GM21825 (cell line): ENCODE data around the gene TBC1D8.

Experiments
- ATAC-seq: cut with Tn5 transposase; IDR thresholded peaks from one replicate; pipeline ENCODE4 v1.9.1; 2021; ENCODE audit warnings: mild to moderate bottlenecking, moderate library complexity; ENCODE audit not compliant: unreplicated experiment

TBC1D8 gene

DNA sequence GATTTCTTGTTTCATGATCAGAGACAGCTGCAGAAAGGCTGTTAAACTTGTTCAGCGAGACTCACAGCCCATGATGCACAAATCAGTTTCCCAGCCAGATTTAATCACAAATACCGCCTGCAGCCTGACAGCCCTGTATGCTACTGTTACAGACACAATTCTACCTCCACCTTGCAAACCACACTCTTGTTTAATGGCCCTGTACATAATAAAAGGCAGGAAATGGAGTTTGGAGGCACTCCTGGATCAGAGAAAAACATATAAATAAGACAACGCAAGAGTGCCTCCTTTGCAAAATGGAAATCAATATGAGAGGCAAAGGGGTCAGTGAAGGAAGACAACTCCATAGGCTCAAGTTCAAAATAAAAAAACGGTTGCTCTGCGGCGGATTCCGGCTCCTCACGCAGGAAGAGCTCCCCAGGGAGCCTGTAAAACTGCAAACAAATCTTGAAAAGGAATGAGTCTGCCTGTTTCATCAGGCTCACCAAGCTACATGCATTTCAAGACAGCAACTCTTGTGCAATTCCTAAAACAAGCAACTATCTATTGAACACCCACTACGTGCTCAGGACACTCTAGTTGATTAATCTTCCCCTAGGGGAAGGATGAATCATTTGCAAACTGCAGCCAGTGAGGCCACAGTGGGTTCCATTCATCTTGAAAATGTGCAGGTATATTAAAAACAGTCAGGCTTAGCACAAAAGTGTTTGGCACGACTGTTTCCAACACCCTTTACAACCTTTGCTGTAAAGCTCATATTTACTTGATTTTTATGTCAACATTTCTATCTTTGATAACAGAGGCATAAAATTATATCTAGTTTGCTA is 37.5 kb downstream of the TBC1D8 start:
- ATAC-seq = no peak

DNA sequence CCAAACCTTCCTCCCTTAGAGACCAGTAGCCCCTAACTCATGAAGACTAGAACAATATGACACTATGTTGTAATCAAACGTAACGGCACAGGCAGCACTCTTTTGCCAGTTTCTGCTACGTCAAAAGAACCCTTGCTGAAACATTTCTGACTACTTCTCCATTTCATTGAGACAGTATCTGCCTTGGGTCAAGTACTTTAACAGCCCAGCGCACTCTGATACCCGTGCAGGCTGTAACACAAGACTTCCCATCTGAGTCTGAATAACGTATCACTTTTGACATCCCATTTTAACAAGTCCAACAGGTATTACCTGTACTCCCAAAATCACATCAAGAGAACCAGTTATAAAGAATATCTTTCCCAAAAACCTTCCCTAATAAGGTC is 38.4 kb downstream of the TBC1D8 start:
- ATAC-seq = no peak

DNA sequence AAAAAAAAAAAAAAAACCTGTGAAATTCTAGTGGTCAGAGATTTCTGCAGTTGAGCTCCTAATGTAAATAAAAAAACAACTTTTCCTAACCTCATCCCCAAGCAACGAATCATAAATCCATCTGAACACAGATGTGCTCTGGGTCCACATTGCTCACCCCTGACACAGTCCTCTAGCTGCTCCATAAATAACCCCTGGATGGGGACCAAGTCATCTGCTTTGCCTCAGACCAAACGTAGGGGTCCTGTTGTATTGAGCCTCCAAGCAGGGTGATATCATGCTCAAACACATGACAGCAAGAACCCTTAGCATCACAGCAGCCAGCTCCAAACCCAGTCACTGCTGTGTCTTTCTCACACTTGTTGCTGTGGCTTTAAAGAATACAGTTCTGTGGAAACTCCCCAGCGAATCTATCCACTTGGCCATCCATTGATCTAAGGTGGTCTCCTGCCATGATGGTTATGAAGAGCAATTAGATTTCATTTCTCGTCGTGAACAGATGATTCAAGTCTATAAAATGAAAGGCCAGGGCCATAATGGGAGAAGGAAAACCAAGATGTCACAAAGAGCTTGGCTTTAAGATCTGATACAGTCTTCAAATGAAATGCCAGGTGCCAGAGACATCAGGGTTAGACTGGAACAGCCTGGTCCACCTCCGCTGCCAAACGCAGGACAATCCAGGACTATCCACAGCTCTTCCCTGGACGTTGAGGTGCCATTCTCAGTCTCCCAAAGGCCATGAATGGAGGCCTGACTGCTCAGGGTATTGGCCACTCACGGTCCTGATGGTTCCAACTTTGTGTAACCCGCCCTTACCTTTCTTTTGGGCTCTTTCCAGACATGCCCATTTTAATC is 39.0 kb downstream of the TBC1D8 start:
- ATAC-seq = no peak

GRCh38 chr2:101111262-101111838 is 39.8 kb downstream of the TBC1D8 start:
- no peak for ATAC-seq

DNA sequence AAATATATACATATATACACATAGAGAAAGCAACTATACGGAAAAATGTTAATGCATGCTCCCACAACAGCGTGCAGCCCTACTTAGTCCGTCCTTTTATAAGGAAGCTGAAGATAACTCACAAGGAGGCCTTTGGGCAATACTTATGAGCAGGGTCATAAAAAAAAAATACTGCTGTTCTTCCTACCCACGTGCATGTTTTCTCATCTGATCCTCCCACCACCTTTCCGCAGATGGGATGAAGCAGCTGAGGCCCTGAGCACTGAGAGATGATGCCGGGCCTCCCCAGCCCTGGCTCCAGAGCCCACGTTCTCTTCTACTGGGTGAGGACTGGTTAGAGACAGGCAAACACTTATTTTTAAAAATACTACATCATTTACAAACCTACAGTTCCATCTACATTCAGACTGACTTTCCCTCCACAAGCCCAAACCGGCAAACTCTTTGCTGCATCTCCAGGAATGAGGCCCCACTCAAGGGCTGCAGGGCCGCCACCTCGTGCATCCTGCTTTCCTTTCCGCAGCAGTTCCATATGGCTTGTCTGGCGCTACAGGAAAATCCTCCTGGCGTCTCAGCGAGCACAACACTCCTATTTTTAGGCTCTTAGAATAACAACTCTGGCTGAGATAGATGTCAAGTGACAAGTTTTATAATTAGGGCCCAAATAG is 41.6 kb downstream of the TBC1D8 start:
- ATAC-seq = no peak

GRCh38 chr2:101108357-101108756 is 42.8 kb downstream of the TBC1D8 start:
- no peak for ATAC-seq

DNA sequence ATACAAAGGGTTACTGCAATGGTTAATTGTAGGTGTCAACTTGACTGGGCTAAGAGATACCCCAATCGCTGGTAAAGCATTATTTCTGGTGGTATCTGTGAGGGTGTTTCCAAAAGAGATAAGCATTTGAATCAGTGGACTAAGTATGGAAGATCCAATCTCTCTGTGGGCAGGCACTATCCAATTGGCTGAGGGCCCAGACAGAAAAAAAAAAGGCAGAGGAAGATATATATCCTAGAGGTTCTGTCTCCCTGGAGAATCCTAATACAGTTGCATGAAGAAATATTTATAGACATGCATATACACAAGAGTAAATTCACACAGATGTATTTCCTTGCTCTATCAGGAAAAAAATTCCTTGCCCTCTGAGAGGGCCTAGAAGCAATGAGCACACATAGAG is 43.9 kb downstream of the TBC1D8 start:
- ATAC-seq = no peak

- no peak for ATAC-seq
These were observed 44.6 kb downstream of the TBC1D8 start for GRCh38 chr2:101106453-101107181.

GRCh38 chr2:101105654-101106053 is 45.5 kb downstream of the TBC1D8 start:
- ATAC-seq = no peak

- no peak for ATAC-seq
These were observed 53.5 kb downstream of the TBC1D8 start for GRCh38 chr2:101097638-101098037.

GRCh38 chr2:101096619-101097142 is 54.5 kb downstream of the TBC1D8 start:
- ATAC-seq = no peak

- ATAC-seq = no peak
These were observed 56.8 kb downstream of the TBC1D8 start for GRCh38 chr2:101094351-101094750.

DNA sequence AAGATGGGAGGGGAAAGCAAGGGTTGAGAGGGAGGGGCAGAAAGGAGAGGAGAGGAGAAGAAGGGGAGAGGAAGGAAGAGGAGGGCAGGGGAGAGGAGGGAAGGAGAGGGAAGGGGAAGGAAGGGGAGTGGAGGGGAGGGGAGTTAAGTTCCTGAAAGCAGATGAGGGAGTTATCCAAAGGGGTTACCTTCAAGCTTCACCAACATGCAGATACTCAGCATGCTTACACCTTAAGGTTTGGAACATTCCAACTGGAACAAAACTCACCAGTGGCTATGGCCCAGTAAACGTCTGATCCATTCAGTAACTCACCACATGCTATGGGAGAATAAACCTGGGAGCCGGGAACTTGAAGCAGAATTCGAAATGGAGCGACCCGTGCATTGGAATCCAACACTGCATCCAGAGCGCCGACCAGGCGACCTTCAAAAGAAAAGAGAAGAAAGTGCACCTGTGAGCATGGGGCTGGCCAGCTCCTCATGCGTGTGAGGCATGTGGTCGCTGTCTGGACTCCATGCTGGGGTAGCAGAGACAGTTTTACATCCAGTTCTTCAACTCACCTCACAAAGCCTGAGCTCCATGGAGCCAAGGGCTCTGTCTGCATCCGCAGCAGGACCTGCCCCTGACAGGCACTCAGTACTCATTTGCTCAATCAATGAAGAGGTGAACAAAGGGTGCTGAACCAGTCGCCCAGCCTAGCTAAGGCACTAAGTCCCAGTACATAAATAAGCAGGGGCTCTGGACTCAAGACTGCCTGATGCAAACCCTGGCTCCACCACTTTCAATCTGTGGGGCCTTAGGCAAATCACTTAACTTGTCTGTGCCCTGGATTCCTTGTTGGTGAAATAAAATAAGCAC is 61.0 kb downstream of the TBC1D8 start:
- no peak for ATAC-seq

- ATAC-seq = peak; percentile 95
These were observed 61.8 kb downstream of the TBC1D8 start for GRCh38 chr2:101089419-101089818.

- ATAC-seq = no peak
These were observed 63.5 kb downstream of the TBC1D8 start for GRCh38 chr2:101087638-101088037.

- ATAC-seq = no peak
These were observed 67.6 kb downstream of the TBC1D8 start for GRCh38 chr2:101083613-101084012.

GRCh38 chr2:101082998-101083397 is 68.2 kb downstream of the TBC1D8 start:
- no peak for ATAC-seq

GRCh38 chr2:101081375-101081907 is 69.7 kb downstream of the TBC1D8 start:
- ATAC-seq = no peak
